OCI-LY3 (cell line): ENCODE measurements around the gene PUDP.

Experiments used
- EZH2phosphoT487 ChIP-seq: fragments of 200-600 bp; shearing (Covaris generic); IDR thresholded peaks from 2 replicates; pipeline ENCODE4 v1.6.1; 2018; ENCODE audit warnings: antibody characterized with exemption, mixed run types, low read depth
- TF ChIP-seq, protein P1 (sequence below): fragments of 200-600, 300-600 bp; sonication (generic); IDR thresholded peaks from 2 replicates; pipeline ENCODE4 v1.5.1; 2014; ENCODE audit warnings: antibody characterized with exemption, low read length, low read depth

DNA sequence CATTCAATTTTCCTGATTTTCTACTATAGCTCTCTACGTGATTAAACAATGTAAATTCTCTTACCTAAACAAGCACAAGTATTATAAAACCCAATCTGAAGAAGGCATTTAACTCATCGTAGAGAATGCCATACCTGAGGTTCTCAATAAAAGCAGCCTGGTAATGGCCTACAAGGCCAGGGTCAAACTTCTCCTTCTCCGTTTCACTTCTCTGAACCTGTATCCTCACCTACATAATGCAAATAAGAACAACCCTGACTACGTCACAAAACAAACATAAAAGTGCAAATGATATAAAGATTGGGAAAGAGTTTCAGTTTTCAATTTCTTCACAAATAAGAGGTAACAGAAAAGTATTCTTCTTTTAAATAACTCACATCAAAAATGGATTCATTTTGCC is 56.0 kb downstream of the PUDP start:
- TF ChIP-seq, protein P1, sequence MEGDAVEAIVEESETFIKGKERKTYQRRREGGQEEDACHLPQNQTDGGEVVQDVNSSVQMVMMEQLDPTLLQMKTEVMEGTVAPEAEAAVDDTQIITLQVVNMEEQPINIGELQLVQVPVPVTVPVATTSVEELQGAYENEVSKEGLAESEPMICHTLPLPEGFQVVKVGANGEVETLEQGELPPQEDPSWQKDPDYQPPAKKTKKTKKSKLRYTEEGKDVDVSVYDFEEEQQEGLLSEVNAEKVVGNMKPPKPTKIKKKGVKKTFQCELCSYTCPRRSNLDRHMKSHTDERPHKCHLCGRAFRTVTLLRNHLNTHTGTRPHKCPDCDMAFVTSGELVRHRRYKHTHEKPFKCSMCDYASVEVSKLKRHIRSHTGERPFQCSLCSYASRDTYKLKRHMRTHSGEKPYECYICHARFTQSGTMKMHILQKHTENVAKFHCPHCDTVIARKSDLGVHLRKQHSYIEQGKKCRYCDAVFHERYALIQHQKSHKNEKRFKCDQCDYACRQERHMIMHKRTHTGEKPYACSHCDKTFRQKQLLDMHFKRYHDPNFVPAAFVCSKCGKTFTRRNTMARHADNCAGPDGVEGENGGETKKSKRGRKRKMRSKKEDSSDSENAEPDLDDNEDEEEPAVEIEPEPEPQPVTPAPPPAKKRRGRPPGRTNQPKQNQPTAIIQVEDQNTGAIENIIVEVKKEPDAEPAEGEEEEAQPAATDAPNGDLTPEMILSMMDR, result no peak
- no peak for TF ChIP-seq EZH2phosphoT487
